ENCODE measurements around the gene TRPT1. TPM values are rescaled to one million over a fixed set of nuclear protein-coding genes. Genes with fewer than 3 reads are reported as not detected.

The TRPT1 gene
- total and polyA plus RNA-seq, 9 of the 15 experiments (the other 6 are each of a cell fraction or from before 2014, with no cell fraction given) = 4.6 to 41.7 (median 23.1) TPM

DNA sequence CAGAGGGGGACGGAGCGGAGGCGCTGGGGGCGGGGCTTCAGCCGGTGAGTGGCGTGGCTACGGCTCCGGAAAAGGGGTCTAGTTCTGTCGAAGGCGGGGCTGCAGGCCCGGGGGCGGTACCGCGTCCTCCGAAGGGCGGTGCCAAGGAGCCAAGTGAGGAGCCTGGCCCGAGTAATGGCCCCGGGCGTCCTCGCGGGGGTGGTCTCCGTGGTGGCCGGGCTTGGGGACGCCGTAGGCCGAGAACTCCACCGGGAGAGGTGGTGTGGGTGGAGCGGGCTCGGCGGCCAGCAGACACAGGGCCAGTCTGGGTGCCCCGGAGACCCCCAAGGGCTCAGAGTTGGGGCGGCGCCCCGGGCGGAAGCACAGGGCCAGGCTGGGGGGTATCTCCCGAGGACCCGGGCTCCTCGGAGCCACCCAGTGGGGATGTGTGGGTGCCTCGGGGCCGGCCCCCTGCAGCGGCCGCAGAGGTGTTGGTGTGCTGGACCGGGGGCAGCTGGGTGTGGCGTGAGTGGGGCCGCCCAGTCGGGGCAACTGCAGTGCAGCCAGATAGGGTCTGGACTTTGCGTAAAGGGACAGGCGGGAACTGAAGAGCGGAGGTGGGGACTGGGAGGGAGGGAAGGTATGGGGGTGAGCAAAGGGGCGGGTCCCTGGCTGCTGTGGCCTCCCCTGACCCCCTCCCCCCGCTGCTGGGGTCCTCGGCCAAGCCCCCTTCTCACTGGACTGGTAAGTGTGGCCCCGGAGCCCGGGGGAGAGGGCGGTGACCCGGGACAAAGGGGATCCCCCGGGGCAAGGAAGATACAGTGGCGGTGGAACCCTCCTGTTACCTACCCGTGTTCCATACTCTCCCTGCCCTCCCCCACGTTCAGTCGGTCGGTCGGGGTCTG, 15.7 kb upstream of the TRPT1 start (continued):
- TF ChIP-seq, protein P1, sequence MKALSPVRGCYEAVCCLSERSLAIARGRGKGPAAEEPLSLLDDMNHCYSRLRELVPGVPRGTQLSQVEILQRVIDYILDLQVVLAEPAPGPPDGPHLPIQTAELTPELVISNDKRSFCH (CRISPR knock-in tag; IDR thresholded peaks at IDR 0.05) = no peak
- TF ChIP-seq, protein P1 (tag; IDR thresholded peaks at IDR 0.05) = peak; percentile 34; the same call in 1 of the 2 replicates
- TF ChIP-seq ZNF184 (CRISPR knock-in tag; IDR thresholded peaks at IDR 0.05) (no peak), SP2 (IDR thresholded peaks at IDR 0.05; ENCODE audit: extremely low read depth, low read depth, low read length, poor library complexity, severe bottlenecking) (peak; percentile 8), RBM25 (IDR thresholded peaks at IDR 0.05; ENCODE audit: low read depth, low read length, severe bottlenecking) (no peak), STAT5B (CRISPR knock-in tag; IDR thresholded peaks at IDR 0.05) (no peak), ASH1L (IDR thresholded peaks at IDR 0.05; ENCODE audit: borderline replicate concordance, low read depth, partially characterized antibody) (no peak), SMARCC2 (IDR thresholded peaks at IDR 0.05; ENCODE audit: low read depth) (peak; percentile 47; the same call in 1 of the 2 replicates), ETV5 (CRISPR knock-in tag; IDR thresholded peaks at IDR 0.05; ENCODE audit: low read depth) (no peak), ZNF830 (CRISPR knock-in tag; IDR thresholded peaks at IDR 0.05) (no peak)
- TF ChIP-seq, protein P2, sequence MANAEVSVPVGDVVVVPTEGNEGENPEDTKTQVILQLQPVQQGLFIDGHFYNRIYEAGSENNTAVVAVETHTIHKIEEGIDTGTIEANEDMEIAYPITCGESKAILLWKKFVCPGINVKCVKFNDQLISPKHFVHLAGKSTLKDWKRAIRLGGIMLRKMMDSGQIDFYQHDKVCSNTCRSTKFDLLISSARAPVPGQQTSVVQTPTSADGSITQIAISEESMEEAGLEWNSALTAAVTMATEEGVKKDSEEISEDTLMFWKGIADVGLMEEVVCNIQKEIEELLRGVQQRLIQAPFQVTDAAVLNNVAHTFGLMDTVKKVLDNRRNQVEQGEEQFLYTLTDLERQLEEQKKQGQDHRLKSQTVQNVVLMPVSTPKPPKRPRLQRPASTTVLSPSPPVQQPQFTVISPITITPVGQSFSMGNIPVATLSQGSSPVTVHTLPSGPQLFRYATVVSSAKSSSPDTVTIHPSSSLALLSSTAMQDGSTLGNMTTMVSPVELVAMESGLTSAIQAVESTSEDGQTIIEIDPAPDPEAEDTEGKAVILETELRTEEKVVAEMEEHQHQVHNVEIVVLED (CRISPR knock-in tag; IDR thresholded peaks at IDR 0.05) = no peak
- TF ChIP-seq, protein P3, sequence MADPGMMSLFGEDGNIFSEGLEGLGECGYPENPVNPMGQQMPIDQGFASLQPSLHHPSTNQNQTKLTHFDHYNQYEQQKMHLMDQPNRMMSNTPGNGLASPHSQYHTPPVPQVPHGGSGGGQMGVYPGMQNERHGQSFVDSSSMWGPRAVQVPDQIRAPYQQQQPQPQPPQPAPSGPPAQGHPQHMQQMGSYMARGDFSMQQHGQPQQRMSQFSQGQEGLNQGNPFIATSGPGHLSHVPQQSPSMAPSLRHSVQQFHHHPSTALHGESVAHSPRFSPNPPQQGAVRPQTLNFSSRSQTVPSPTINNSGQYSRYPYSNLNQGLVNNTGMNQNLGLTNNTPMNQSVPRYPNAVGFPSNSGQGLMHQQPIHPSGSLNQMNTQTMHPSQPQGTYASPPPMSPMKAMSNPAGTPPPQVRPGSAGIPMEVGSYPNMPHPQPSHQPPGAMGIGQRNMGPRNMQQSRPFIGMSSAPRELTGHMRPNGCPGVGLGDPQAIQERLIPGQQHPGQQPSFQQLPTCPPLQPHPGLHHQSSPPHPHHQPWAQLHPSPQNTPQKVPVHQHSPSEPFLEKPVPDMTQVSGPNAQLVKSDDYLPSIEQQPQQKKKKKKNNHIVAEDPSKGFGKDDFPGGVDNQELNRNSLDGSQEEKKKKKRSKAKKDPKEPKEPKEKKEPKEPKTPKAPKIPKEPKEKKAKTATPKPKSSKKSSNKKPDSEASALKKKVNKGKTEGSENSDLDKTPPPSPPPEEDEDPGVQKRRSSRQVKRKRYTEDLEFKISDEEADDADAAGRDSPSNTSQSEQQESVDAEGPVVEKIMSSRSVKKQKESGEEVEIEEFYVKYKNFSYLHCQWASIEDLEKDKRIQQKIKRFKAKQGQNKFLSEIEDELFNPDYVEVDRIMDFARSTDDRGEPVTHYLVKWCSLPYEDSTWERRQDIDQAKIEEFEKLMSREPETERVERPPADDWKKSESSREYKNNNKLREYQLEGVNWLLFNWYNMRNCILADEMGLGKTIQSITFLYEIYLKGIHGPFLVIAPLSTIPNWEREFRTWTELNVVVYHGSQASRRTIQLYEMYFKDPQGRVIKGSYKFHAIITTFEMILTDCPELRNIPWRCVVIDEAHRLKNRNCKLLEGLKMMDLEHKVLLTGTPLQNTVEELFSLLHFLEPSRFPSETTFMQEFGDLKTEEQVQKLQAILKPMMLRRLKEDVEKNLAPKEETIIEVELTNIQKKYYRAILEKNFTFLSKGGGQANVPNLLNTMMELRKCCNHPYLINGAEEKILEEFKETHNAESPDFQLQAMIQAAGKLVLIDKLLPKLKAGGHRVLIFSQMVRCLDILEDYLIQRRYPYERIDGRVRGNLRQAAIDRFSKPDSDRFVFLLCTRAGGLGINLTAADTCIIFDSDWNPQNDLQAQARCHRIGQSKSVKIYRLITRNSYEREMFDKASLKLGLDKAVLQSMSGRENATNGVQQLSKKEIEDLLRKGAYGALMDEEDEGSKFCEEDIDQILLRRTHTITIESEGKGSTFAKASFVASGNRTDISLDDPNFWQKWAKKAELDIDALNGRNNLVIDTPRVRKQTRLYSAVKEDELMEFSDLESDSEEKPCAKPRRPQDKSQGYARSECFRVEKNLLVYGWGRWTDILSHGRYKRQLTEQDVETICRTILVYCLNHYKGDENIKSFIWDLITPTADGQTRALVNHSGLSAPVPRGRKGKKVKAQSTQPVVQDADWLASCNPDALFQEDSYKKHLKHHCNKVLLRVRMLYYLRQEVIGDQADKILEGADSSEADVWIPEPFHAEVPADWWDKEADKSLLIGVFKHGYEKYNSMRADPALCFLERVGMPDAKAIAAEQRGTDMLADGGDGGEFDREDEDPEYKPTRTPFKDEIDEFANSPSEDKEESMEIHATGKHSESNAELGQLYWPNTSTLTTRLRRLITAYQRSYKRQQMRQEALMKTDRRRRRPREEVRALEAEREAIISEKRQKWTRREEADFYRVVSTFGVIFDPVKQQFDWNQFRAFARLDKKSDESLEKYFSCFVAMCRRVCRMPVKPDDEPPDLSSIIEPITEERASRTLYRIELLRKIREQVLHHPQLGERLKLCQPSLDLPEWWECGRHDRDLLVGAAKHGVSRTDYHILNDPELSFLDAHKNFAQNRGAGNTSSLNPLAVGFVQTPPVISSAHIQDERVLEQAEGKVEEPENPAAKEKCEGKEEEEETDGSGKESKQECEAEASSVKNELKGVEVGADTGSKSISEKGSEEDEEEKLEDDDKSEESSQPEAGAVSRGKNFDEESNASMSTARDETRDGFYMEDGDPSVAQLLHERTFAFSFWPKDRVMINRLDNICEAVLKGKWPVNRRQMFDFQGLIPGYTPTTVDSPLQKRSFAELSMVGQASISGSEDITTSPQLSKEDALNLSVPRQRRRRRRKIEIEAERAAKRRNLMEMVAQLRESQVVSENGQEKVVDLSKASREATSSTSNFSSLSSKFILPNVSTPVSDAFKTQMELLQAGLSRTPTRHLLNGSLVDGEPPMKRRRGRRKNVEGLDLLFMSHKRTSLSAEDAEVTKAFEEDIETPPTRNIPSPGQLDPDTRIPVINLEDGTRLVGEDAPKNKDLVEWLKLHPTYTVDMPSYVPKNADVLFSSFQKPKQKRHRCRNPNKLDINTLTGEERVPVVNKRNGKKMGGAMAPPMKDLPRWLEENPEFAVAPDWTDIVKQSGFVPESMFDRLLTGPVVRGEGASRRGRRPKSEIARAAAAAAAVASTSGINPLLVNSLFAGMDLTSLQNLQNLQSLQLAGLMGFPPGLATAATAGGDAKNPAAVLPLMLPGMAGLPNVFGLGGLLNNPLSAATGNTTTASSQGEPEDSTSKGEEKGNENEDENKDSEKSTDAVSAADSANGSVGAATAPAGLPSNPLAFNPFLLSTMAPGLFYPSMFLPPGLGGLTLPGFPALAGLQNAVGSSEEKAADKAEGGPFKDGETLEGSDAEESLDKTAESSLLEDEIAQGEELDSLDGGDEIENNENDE (IDR thresholded peaks at IDR 0.05; ENCODE audit: low read depth, low read length) = no peak
